WTC11 (cell line): ENCODE measurements around the gene REEP3. TPM values are rescaled to one million over a fixed set of nuclear protein-coding genes. Genes with fewer than 3 reads are reported as not detected.

Source experiments
- ATAC-seq: fragments of 200-7000 bp; cut with Tn5 transposase; 2 replicates; pipeline ENCODE4 v1.10.0; 2021; ENCODE audit warnings: mild to moderate bottlenecking, moderate library complexity
- CTCF ChIA-PET: fragments of 300-600 bp; sonication (Branson Sonifier 250); formaldehyde crosslinking; loops from one replicate; lab custom pipeline; 2021; ENCODE audit warnings: antibody characterized with exemption; lab: Charles Lee
- POLR2A ChIA-PET: fragments of 350-600 bp; sonication (Branson Sonifier 250); formaldehyde crosslinking; loops from one replicate; lab custom pipeline; 2021; ENCODE audit warnings: antibody characterized with exemption; lab: Charles Lee
- DNase-seq: peaks from one replicate; pipeline ENCODE4 v3.0.0; 2021; ENCODE audit warnings: low spot score
- H3K27ac Mint-ChIP-seq: 2 replicates; pipeline ENCODE4 v1.8.0; 2021; ENCODE audit warnings: mixed read lengths
- H3K27me3 Mint-ChIP-seq: 2 replicates; pipeline ENCODE4 v1.8.0; 2021; ENCODE audit warnings: low read depth, mild to moderate bottlenecking, moderate library complexity, mixed read lengths
- H3K36me3 Mint-ChIP-seq: 2 replicates; pipeline ENCODE4 v1.8.0; 2021; ENCODE audit warnings: mixed read lengths
- H3K4me1 Mint-ChIP-seq: 2 replicates; pipeline ENCODE4 v1.8.0; 2022; ENCODE audit warnings: mixed read lengths
- H3K4me3 Mint-ChIP-seq: 2 replicates; pipeline ENCODE4 v1.8.0; 2021; ENCODE audit warnings: mild to moderate bottlenecking, moderate library complexity, mixed read lengths
- H3K9me3 Mint-ChIP-seq: 2 replicates; pipeline ENCODE4 v1.8.0; 2021; ENCODE audit warnings: mixed read lengths
- FOXK1 ChIP-seq: sonication (generic); formaldehyde crosslinking; IDR thresholded peaks from 2 replicates; pipeline ENCODE4 v1.8.0; 2022; ENCODE audit warnings: mild to moderate bottlenecking, moderate library complexity, missing genetic modification reagents
- JUN ChIP-seq: sonication (generic); formaldehyde crosslinking; IDR thresholded peaks from 2 replicates; pipeline ENCODE4 v1.8.0; 2023; ENCODE audit warnings: mild to moderate bottlenecking, missing genetic modification reagents
- MXD4 ChIP-seq: fragments of 250-450 bp; sonication (Bioruptor Pico); IDR thresholded peaks from 2 replicates; pipeline ENCODE4 v1.8.0; 2021; ENCODE audit warnings: mild to moderate bottlenecking, moderate library complexity, borderline replicate concordance
- NFYB ChIP-seq: sonication (generic); formaldehyde crosslinking; conservative IDR thresholded peaks from 2 replicates; pipeline ENCODE4 v1.8.0; 2022; ENCODE audit warnings: low read depth, missing genetic modification reagents
- NR1H2 ChIP-seq: sonication (generic); formaldehyde crosslinking; IDR thresholded peaks from 2 replicates; pipeline ENCODE4 v1.9.0; 2021; ENCODE audit warnings: mild to moderate bottlenecking, moderate library complexity, missing genetic modification reagents
- OVOL2 ChIP-seq: fragments of 250-450 bp; sonication (Bioruptor Pico); IDR thresholded peaks from 2 replicates; pipeline ENCODE4 v1.9.0; 2021; ENCODE audit warnings: mild to moderate bottlenecking, borderline replicate concordance
- TCF7 ChIP-seq: sonication (generic); formaldehyde crosslinking; IDR thresholded peaks from 2 replicates; pipeline ENCODE4 v1.8.0; 2022; ENCODE audit warnings: mild to moderate bottlenecking, low read depth, missing genetic modification reagents, moderate library complexity
- ZBTB21 ChIP-seq: sonication (generic); formaldehyde crosslinking; IDR thresholded peaks from 2 replicates; pipeline ENCODE4 v1.8.1; 2023; ENCODE audit warnings: mild to moderate bottlenecking, missing genetic modification reagents, borderline replicate concordance
- total RNA-seq: library from RNA; stranded (reverse); gene quantifications from 3 replicates; pipeline ENCODE4 v1.2.3, GENCODE V29; 2021
- TF ChIP-seq, protein P1 (sequence below): fragments of 250-450 bp; sonication (Bioruptor Pico); IDR thresholded peaks from 2 replicates; pipeline ENCODE4 v1.9.0; 2021; ENCODE audit warnings: moderate library complexity, mild to moderate bottlenecking, inconsistent platforms, borderline replicate concordance
- TF ChIP-seq, protein P2 (sequence below): sonication (generic); formaldehyde crosslinking; IDR thresholded peaks from 2 replicates; pipeline ENCODE4 v1.8.1; 2023; ENCODE audit warnings: mild to moderate bottlenecking, moderate library complexity, missing genetic modification reagents
- TF ChIP-seq, protein P3 (sequence below): sonication (generic); formaldehyde crosslinking; IDR thresholded peaks from 2 replicates; pipeline ENCODE4 v1.8.1; 2023; ENCODE audit warnings: mild to moderate bottlenecking, missing genetic modification reagents, borderline replicate concordance
- TF ChIP-seq, protein P4 (sequence below): fragments of 200-600 bp; IDR thresholded peaks from 2 replicates; pipeline ENCODE4 v1.8.0; 2022; ENCODE audit warnings: antibody characterized with exemption
- TF ChIP-seq, protein P5 (sequence below): fragments of 250-450 bp; sonication (Bioruptor Pico); conservative IDR thresholded peaks from 2 replicates; pipeline ENCODE4 v1.9.0; 2021; ENCODE audit warnings: mild to moderate bottlenecking
- TF ChIP-seq, protein P6 (sequence below): sonication (generic); formaldehyde crosslinking; IDR thresholded peaks from 2 replicates; pipeline ENCODE4 v1.8.1; 2022; ENCODE audit warnings: low read depth, mild to moderate bottlenecking, moderate library complexity, missing genetic modification reagents, borderline replicate concordance
- TF ChIP-seq, protein P7 (sequence below): fragments of 250-450 bp; sonication (Bioruptor Pico); IDR thresholded peaks from 2 replicates; pipeline ENCODE4 v1.9.0; 2021; ENCODE audit warnings: mild to moderate bottlenecking, borderline replicate concordance
- TF ChIP-seq, protein P8 (sequence below): sonication (generic); formaldehyde crosslinking; IDR thresholded peaks from 2 replicates; pipeline ENCODE4 v1.8.0; 2022; ENCODE audit warnings: mild to moderate bottlenecking, missing genetic modification reagents

The REEP3 gene
- total RNA-seq, 1 experiment from 2014 or later, result 18.5 TPM

DNA sequence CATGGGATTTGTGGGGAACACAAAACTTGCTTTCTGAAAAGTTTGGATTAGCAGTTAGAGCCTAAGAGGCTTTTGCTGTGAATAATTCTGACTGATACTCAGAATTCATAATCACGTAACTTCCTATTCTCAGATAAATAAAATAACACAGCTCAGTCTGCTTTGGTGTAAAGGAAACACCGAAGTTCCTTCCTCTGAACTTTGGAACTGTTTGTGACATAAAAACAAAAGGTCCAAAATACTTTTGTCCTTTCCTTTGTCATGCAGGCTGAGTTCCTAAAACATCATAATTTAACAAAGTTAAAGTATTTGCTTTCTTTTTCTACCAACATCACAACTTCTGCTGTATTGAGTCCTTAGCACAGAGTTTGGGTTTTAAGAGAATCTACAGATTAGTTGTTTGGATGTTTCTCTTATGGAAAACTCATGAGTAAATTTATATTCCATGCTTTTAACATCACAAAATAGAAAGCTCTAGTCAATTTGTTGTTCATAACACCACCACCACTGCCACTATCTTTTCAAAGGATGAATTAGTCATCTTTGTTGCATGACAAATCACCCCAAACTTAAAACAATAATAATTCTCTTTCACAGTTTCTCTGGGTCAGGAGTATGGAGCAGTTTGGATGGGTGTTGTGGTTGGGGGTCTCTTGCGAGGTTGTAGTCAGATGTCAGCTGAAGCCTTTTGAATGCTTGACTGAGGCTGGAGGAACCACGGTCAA lies 123.4 kb downstream of the REEP3 start:
- POLR2A ChIA-PET, result interaction anchor here (0.5 kb wide), 1 partner anchor 312 kb away, joined by 3 read pairs; no protein-coding TSS in a partner anchor
- TF ChIP-seq, protein P1, sequence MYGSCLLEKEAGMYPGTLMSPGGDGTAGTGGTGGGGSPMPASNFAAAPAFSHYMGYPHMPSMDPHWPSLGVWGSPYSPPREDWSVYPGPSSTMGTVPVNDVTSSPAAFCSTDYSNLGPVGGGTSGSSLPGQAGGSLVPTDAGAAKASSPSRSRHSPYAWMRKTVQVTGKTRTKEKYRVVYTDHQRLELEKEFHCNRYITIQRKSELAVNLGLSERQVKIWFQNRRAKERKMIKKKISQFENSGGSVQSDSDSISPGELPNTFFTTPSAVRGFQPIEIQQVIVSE (CRISPR knock-in tag), result no peak
- TF ChIP-seq NR1H2 (CRISPR knock-in tag), result no peak
- TF ChIP-seq, protein P2, sequence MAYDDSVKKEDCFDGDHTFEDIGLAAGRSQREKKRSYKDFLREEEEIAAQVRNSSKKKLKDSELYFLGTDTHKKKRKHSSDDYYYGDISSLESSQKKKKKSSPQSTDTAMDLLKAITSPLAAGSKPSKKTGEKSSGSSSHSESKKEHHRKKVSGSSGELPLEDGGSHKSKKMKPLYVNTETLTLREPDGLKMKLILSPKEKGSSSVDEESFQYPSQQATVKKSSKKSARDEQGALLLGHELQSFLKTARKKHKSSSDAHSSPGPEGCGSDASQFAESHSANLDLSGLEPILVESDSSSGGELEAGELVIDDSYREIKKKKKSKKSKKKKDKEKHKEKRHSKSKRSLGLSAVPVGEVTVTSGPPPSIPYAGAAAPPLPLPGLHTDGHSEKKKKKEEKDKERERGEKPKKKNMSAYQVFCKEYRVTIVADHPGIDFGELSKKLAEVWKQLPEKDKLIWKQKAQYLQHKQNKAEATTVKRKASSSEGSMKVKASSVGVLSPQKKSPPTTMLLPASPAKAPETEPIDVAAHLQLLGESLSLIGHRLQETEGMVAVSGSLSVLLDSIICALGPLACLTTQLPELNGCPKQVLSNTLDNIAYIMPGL (CRISPR knock-in tag), result no peak
- TF ChIP-seq ZBTB21 (CRISPR knock-in tag), result no peak
- TF ChIP-seq, protein P3, sequence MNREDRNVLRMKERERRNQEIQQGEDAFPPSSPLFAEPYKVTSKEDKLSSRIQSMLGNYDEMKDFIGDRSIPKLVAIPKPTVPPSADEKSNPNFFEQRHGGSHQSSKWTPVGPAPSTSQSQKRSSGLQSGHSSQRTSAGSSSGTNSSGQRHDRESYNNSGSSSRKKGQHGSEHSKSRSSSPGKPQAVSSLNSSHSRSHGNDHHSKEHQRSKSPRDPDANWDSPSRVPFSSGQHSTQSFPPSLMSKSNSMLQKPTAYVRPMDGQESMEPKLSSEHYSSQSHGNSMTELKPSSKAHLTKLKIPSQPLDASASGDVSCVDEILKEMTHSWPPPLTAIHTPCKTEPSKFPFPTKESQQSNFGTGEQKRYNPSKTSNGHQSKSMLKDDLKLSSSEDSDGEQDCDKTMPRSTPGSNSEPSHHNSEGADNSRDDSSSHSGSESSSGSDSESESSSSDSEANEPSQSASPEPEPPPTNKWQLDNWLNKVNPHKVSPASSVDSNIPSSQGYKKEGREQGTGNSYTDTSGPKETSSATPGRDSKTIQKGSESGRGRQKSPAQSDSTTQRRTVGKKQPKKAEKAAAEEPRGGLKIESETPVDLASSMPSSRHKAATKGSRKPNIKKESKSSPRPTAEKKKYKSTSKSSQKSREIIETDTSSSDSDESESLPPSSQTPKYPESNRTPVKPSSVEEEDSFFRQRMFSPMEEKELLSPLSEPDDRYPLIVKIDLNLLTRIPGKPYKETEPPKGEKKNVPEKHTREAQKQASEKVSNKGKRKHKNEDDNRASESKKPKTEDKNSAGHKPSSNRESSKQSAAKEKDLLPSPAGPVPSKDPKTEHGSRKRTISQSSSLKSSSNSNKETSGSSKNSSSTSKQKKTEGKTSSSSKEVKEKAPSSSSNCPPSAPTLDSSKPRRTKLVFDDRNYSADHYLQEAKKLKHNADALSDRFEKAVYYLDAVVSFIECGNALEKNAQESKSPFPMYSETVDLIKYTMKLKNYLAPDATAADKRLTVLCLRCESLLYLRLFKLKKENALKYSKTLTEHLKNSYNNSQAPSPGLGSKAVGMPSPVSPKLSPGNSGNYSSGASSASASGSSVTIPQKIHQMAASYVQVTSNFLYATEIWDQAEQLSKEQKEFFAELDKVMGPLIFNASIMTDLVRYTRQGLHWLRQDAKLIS (CRISPR knock-in tag), result no peak
- TF ChIP-seq, protein P4, sequence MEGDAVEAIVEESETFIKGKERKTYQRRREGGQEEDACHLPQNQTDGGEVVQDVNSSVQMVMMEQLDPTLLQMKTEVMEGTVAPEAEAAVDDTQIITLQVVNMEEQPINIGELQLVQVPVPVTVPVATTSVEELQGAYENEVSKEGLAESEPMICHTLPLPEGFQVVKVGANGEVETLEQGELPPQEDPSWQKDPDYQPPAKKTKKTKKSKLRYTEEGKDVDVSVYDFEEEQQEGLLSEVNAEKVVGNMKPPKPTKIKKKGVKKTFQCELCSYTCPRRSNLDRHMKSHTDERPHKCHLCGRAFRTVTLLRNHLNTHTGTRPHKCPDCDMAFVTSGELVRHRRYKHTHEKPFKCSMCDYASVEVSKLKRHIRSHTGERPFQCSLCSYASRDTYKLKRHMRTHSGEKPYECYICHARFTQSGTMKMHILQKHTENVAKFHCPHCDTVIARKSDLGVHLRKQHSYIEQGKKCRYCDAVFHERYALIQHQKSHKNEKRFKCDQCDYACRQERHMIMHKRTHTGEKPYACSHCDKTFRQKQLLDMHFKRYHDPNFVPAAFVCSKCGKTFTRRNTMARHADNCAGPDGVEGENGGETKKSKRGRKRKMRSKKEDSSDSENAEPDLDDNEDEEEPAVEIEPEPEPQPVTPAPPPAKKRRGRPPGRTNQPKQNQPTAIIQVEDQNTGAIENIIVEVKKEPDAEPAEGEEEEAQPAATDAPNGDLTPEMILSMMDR, result no peak
- TF ChIP-seq MXD4 (CRISPR knock-in tag), result no peak
- TF ChIP-seq JUN (CRISPR knock-in tag), result no peak
- TF ChIP-seq, protein P5, sequence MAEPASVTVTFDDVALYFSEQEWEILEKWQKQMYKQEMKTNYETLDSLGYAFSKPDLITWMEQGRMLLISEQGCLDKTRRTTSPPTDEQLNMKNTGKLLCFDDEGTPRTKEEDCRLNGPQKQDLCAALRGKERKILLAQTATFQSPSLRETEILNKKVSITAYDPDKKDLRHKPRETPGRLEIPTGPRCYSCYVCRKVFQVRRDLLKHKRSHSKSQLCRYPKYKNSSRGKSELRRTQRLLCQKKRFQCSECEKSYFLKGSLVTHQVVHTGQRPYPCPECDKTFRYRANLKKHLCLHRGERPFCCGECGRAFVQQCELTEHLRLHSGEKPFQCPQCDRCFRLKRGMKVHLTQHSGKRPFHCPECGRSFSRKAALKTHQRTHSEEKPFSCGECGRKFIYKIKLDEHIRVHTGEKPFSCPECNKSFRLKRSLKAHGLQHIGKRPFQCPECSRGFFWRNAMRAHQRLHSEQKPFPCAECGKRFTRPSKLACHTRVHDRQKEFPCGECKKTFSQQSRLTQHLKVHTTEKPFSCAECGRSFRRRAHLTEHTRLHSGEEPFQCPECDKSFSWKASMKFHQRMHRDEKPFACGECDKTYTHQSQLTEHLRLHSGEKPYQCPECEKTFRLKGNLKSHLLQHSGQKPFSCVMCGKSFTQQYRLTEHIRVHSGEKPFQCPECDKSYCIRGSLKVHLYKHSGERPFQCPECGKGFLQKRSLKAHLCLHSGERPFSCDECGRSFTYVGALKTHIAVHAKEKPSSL (CRISPR knock-in tag), result no peak
- no peak for TF ChIP-seq FOXK1 (CRISPR knock-in tag)
- no peak for TF ChIP-seq NFYB (CRISPR knock-in tag)
- no peak for TF ChIP-seq TCF7
- no peak for TF ChIP-seq OVOL2 (CRISPR knock-in tag)
- TF ChIP-seq, protein P6, sequence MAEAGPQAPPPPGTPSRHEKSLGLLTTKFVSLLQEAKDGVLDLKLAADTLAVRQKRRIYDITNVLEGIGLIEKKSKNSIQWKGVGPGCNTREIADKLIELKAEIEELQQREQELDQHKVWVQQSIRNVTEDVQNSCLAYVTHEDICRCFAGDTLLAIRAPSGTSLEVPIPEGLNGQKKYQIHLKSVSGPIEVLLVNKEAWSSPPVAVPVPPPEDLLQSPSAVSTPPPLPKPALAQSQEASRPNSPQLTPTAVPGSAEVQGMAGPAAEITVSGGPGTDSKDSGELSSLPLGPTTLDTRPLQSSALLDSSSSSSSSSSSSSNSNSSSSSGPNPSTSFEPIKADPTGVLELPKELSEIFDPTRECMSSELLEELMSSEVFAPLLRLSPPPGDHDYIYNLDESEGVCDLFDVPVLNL (CRISPR knock-in tag), result no peak
- TF ChIP-seq, protein P7, sequence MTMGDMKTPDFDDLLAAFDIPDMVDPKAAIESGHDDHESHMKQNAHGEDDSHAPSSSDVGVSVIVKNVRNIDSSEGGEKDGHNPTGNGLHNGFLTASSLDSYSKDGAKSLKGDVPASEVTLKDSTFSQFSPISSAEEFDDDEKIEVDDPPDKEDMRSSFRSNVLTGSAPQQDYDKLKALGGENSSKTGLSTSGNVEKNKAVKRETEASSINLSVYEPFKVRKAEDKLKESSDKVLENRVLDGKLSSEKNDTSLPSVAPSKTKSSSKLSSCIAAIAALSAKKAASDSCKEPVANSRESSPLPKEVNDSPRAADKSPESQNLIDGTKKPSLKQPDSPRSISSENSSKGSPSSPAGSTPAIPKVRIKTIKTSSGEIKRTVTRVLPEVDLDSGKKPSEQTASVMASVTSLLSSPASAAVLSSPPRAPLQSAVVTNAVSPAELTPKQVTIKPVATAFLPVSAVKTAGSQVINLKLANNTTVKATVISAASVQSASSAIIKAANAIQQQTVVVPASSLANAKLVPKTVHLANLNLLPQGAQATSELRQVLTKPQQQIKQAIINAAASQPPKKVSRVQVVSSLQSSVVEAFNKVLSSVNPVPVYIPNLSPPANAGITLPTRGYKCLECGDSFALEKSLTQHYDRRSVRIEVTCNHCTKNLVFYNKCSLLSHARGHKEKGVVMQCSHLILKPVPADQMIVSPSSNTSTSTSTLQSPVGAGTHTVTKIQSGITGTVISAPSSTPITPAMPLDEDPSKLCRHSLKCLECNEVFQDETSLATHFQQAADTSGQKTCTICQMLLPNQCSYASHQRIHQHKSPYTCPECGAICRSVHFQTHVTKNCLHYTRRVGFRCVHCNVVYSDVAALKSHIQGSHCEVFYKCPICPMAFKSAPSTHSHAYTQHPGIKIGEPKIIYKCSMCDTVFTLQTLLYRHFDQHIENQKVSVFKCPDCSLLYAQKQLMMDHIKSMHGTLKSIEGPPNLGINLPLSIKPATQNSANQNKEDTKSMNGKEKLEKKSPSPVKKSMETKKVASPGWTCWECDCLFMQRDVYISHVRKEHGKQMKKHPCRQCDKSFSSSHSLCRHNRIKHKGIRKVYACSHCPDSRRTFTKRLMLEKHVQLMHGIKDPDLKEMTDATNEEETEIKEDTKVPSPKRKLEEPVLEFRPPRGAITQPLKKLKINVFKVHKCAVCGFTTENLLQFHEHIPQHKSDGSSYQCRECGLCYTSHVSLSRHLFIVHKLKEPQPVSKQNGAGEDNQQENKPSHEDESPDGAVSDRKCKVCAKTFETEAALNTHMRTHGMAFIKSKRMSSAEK, result no peak
- TF ChIP-seq, protein P8, sequence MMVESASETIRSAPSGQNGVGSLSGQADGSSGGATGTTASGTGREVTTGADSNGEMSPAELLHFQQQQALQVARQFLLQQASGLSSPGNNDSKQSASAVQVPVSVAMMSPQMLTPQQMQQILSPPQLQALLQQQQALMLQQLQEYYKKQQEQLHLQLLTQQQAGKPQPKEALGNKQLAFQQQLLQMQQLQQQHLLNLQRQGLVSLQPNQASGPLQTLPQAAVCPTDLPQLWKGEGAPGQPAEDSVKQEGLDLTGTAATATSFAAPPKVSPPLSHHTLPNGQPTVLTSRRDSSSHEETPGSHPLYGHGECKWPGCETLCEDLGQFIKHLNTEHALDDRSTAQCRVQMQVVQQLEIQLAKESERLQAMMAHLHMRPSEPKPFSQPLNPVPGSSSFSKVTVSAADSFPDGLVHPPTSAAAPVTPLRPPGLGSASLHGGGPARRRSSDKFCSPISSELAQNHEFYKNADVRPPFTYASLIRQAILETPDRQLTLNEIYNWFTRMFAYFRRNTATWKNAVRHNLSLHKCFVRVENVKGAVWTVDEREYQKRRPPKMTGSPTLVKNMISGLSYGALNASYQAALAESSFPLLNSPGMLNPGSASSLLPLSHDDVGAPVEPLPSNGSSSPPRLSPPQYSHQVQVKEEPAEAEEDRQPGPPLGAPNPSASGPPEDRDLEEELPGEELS, result no peak

More for the DNA sequence above, 123.4 kb downstream of the REEP3 start:
- ATAC-seq, result no peak
- Mint-ChIP-seq H3K9me3 (peaks cover 9% of the 10 kb centered on the region; the same call in 1 of the 2 replicates), H3K27me3 (no peaks in the 10 kb centered on the region; the same call in 1 of the 2 replicates), H3K27ac (no peak overlapping the region; the same call in 1 of the 2 replicates), H3K4me3 (no peak overlapping the region), H3K36me3 (no peaks in the 10 kb centered on the region), H3K4me1 (peaks cover 11% of the 10 kb centered on the region)
- no peak for DNase-seq
- CTCF ChIA-PET, result interaction anchor here (0.8 to 1.0 kb wide), 2 partner anchors 15 to 74 kb away, joined by 3 read pairs; no protein-coding TSS in a partner anchor
